A172 (cell line): ENCODE measurements around the gene PARP11. TPM values are rescaled to one million over a fixed set of nuclear protein-coding genes. Genes with fewer than 3 reads are reported as not detected.

Experiments used
- DNase-seq: peaks from one replicate; pipeline ENCODE4 v3.0.0-alpha.2; 2015; ENCODE audit warnings: low spot score
- total RNA-seq: library from RNA; depleted of rRNA; stranded (reverse); fragments of >200 nt; shearing (Covaris generic); gene quantifications from 2 replicates; pipeline ENCODE4 v1.2.3, GENCODE V29; 2014

PARP11 gene
- total RNA-seq, 1 experiment from 2014 or later = 1.5 TPM

- no peak for DNase-seq
Measured at GRCh38 chr12:3821441-3821840, 51.8 kb downstream of the PARP11 start.

DNA sequence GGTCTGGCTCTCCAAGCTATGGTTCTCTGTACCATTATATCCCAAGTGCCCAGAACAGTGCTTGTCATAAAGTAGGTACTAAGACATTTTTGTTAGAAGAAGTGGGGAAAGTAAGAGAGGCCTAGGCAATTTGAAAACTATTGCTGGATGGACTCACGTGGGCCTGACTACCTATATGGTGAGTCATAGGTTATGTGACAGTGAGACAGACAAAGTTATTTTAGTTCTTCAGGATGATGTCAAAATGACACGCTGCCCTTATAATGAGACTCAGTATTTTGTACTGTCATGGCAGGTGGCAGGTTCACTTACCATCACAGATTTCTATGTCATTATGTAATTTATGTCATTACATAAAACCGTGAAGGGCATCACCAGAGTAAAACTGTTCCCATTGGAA is 53.1 kb downstream of the PARP11 start:
- peak; percentile 49 for DNase-seq

DNA sequence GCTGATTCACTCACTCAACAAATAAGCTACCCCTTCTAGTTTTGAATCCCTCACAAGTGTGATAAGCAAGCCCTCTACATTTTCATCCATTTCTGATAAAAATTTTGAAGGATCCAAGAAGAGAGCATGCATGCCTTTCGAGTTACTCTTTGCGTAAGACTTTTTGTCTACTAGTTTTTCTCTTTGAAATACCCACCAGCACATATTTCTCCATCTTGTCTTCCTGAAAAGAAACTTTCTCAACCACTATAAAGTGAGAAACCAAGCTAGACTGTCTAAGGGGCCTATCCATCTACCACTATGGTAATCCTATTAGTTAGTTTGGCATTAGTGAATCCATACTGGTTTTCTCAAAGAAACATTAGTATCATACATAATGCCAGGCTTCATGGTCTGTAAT is 56.9 kb downstream of the PARP11 start:
- no peak for DNase-seq

- no peak for DNase-seq
Measured at GRCh38 chr12:3815094-3815766, 58.0 kb downstream of the PARP11 start.

DNA sequence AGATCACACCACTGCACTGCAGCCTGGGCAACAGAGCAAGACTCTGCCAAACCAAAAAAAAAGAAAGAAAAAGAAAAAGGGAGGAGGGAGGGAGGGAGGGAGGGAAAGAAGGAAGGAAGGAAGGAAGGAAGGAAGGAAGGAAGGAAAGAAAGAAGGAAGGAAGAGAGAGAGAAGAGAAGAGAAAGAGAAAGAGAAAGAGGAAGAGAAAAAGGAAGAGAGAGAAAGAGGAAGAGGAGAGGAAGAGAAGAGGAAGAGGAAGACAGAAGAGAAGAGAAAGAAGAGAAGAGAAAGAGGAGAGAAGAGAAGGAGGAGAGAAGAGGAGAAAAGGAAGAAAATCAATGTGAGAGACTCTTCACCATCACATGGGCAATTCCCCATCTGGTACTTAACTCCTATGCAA is 62.7 kb downstream of the PARP11 start:
- no peak for DNase-seq

GRCh38 chr12:3810016-3810370 is 63.2 kb downstream of the PARP11 start:
- no peak for DNase-seq

DNA sequence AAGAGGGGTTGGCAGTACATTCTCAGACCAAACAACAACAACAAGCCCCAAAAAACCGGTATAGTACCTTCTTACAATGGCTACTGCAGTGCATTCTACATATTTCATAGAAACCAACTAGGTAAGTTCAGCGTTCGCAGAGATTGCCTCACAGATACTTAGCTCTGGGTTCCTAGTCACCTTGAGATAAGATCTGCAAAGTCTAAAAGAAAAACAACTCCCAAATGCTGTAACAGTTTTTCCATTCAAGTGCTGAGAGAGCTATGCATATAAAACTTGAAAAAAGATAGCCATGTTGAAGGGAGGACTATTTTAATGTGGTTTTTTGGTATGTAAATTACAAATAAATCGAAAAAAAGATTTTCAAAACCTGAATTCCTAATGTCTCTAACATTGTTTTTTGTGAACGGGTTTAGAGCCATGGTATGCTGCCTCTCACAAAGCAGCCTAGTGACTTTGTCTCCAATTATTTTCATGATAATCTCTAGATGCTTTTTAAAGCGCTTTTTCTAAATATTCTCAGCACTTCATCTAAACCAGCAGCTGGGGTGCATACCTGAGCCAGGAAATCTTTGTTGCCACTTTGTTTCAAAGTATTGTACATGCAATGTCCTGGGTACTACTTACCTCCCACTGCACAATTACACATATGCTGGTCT is 63.7 kb downstream of the PARP11 start:
- no peak for DNase-seq

DNA sequence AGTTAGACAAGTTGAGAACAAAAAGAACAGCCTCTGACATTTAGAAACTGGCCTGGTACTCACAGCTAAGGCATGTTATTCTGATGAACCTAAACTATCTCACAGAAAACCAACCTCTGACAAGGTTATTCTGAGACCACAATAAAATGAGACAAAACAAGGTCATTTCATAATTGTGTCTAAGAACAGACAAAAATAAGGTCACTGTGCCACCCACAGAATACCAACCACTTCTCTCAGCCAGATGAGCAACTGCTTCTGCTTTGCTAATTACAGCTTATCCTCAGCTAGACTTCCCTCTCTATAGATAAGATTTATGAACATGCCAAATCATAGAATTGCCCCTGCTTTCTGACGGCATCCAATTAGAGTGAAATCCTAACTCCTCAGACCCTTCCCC is 68.1 kb downstream of the PARP11 start:
- DNase-seq = no peak

GRCh38 chr12:3803865-3804472 is 69.2 kb downstream of the PARP11 start:
- DNase-seq = peak; percentile 33

- no peak for DNase-seq
Measured at GRCh38 chr12:3802721-3803120, 70.5 kb downstream of the PARP11 start.

DNA sequence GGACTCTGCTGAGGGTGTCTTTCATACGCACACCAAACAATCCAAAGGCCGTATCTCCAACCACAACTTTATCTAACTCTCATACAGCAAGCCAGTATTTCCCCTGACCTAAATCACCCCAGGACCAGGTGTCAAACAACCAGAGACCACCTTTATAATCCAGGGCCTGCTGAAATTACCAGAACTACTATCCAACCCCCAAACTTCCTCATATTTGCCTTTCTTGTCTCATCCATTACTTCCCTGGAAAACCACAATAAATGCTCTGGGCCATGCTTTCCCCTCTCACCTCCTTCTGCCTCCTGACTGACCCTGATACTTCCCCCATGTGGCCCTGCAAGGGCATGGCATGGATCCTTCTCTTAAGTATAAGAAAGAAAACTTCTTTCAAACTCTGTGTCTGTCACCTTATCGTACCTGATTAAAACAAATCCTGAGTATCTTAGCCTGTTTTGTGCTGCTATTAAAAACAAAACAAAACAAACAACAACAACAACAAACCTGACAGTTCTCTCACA is 75.6 kb downstream of the PARP11 start:
- DNase-seq = no peak

DNA sequence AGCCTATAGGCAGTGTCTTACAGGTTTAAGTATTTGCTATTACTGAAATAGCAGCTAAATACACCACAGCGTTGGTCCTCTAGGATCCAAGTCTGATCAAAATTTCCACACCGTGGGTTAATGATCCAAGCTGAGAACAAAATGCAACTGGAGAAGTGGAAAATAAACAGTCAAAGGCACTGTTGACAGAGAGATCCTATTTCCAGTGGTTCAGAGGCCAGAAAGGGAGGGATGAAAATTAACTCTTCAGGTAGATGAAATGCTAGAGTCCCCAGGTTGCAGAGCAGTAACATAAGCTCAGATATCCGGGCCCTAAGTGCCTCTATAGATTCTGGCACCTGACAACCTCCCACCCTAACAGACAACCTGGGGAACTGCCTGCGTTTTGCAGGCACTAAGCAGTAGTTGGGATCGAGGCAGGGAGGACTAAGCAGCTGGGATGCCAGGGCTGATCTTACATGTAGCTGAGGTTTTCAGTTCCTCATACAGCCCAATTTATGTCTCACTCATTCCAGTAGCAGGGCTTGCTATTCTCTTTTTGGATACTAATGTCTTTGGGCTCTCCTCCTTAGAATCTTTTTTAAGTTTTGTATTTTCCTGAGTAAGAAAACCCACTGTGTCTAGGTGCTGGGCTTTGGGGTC is 77.6 kb downstream of the PARP11 start:
- DNase-seq = no peak

- peak; percentile 2 for DNase-seq
Measured at GRCh38 chr12:3795066-3795465, 78.1 kb downstream of the PARP11 start.

DNA sequence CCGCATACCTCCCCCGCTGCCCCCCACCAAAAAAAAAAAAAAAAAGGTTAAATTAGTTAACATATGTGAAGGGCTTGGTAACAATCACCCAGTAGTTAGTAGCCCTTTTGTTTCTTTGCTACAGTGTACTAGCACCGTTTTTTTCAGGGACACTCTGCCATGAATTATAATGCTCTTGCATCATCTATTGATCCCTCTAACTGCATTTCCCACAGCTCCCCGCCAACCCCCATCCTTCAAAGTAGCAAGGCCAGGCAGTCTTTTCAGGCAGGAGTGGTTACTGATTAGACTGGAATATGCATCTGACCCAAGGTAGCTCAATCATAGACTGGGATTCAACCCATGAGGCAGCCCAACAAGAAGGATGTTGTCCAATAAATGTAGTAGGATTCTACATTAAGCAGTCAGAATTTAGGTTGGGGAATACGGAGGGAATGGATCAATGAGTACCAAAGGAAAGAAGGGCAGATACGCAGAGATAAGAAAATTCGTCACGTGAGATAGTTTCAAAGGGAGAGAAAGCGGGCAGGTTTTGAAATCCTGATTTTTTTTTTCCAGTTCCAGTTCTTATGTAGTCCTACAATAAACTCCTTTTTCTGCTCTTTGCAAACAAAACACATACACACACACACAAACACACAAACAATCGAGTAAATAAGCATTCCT is 80.4 kb downstream of the PARP11 start:
- DNase-seq = no peak

DNA sequence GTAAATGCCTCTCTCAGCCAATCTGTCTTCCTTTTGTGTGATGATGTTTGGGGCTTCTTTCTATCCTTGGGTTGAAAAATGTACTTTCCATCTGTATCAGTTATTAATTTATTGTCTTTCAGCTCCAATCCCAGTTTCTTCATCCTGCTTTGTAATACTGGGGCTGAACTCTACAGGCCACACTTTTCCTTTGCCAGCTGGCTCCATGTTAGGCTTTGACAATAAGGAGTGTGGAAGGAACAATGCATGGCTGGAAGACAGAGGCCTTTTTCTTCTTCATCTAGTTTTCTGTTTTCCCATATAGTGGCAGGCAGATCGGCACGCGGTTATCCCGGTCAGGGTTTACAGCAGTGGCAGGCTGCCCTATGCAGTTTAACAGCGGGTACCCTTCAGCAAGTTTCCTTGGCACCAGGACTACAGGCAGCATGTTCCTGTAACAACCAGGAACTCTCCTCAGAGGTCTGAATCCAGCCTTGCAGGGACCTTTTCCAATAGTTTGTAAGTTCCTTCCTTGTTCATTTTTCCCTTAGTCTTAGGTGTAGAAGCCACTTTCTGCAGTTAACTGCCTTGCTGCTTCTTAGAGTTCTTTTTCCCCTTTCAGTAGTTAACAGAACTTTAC is 81.8 kb downstream of the PARP11 start:
- DNase-seq = no peak

DNA sequence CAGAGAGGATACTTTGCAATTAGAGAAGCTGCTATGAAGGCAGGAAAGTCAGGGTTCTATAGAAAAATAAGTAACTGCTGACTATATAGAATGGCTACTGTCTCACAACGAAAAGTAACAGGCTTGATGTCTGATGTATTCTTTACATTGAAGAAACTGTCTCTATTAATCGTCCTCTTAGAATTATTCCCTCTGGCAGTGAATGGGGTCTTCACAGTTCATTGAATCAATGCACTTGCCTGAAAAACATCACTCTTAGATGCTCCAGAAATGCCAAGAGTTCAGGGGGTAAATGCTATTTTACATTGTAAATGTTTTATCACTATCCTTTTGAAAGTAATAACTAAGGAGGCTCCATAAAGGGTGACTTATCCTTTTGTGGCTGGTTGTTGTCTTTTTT is 82.6 kb downstream of the PARP11 start:
- no peak for DNase-seq

DNA sequence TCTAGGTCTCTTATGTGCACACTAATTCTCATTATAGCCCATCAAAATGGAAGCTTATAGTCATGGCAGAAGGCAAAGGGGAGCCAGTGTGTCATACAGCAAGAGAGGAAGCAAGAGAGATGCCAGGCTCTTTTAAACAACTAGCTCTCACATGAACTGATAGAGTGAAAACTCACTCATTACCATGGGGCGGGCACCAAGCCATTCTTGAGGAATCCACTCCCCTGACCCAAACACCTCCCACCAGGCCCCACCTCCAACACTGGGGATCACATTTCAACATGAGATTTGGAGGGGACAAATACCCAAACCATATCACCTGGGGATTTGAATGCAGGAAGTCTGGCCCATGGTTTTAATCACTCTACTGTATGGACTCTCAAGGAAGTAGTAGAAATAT is 83.4 kb downstream of the PARP11 start:
- DNase-seq = no peak

GRCh38 chr12:3777206-3777809 is 95.9 kb downstream of the PARP11 start:
- DNase-seq = peak; percentile 22

DNA sequence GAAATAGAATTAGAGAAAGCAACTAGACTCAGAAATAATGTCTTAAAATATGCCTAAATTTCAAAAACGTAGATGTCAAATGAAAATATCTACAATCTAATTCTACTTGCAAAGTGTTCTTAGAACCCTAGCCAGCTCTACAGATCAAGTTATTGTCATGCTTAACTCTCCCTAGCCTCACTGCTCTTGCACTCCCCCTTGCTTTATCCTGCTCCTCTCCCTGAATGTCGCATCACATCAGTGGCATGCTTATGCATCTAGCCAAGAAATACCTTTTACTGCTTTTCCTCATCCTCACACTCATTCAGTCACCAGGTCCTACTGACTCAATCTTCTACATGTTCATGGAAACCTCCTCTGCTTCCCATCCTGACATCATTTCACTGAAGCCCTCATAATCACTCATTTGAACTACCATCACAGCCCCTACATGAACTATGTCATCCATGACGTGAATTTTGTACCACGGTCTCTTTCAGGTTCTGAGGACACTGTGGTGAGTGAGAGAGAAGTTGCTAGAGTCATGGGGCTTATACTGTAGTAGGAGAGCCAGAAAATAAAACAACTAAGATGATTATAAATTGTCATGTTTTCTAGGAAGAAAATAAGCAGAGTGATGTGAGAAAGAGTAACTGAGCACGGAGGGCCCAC is 97.7 kb downstream of the PARP11 start:
- no peak for DNase-seq

GRCh38 chr12:3772380-3772779 is 100.8 kb downstream of the PARP11 start:
- DNase-seq = no peak

DNA sequence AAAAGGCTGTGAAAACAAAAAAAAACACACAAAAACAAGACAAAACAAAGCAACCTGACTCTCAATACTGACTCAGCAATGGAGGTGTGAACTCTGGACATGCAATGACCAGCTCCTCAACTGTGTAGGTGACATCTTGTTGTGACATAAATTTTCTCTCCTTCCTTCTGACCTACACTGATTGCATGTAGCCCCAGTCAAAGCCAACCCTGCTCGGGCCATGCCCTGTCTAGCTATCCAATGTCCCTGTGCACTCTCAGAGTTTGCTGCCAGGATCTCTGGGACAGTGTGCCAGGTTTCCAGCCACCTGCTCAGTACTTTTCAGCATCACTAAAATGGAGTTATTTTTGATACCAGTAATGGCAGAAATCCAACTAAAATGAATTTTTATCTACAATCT is 101.3 kb downstream of the PARP11 start:
- DNase-seq = no peak
